Activated naive CD4-positive, alpha-beta T cell treated with anti-CD3 and anti-CD28 coated beads, Interleukin-2, amount 50 U/mL, for 24 hours (primary cell): Measurements from ENCODE around the gene OXTR.

Experiments used
- H3K27ac Mint-ChIP-seq: one replicate; pipeline ENCODE4 v1.8.0; 2021; ENCODE audit warnings: mild to moderate bottlenecking, mixed read lengths
- H3K27me3 Mint-ChIP-seq: one replicate; pipeline ENCODE4 v1.8.0; 2021; ENCODE audit warnings: mixed read lengths
- H3K36me3 Mint-ChIP-seq: one replicate; pipeline ENCODE4 v1.8.0; 2021; ENCODE audit warnings: mixed read lengths
- H3K4me1 Mint-ChIP-seq: one replicate; pipeline ENCODE4 v1.8.0; 2021; ENCODE audit warnings: mixed read lengths
- H3K4me3 Mint-ChIP-seq: one replicate; pipeline ENCODE4 v1.8.0; 2021; ENCODE audit warnings: mild to moderate bottlenecking, mixed read lengths
- H3K9me3 Mint-ChIP-seq: one replicate; pipeline ENCODE4 v1.8.0; 2021; ENCODE audit warnings: mixed read lengths

Gene OXTR

DNA sequence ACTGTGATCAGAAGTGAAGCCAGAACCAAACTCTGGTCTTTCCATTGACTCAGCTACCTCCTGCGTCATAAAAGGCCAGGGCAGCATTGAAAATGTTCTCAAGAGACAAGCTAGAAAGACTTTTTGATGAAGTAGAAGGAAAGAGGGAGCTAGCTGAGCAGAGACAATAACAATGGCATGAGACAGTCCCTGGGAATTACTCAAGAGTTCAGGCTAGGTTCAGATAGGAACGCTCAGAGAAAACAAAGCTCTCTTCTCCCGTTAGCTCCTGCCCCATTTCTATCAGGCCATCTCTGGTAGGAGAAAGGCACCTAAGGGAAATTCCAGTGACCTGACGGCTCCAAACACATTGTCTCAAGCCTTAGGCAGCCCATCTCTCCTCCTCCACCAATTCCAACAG lies 7.0 kb upstream of the OXTR start:
- no peaks in the 10 kb centered on the region for H3K9me3 Mint-ChIP-seq
- no peak overlapping the region for H3K4me3 Mint-ChIP-seq
- H3K4me1 Mint-ChIP-seq = no peaks in the 10 kb centered on the region
- H3K27me3 Mint-ChIP-seq = peaks cover 8% of the 10 kb centered on the region
- no peak overlapping the region for H3K27ac Mint-ChIP-seq
- H3K36me3 Mint-ChIP-seq = no peaks in the 10 kb centered on the region

DNA sequence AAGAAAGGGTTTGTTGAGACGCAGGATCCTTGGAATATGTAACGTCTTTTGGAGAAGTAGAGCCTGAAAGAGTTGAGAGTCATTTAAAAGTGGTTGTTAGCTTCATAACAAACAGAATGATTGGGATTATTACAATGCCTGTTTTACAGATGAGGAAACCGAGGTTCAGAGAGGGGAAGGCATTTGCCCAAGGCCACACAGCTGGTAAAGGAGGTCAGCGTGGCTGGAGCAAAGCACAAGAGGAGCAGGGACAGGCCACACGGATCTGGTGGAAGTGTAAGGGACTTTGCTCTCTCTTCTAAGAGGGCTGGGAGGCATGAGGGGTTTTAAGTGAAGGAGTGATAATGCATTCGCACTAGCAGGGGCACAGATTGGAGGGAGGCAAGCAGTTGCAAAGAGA lies 6.2 kb upstream of the OXTR start:
- no peak overlapping the region for H3K4me3 Mint-ChIP-seq
- H3K36me3 Mint-ChIP-seq = no peaks in the 10 kb centered on the region
- H3K9me3 Mint-ChIP-seq = no peaks in the 10 kb centered on the region
- H3K27ac Mint-ChIP-seq = no peak overlapping the region
- peaks cover 13% of the 10 kb centered on the region for H3K27me3 Mint-ChIP-seq
- H3K4me1 Mint-ChIP-seq = no peaks in the 10 kb centered on the region

DNA sequence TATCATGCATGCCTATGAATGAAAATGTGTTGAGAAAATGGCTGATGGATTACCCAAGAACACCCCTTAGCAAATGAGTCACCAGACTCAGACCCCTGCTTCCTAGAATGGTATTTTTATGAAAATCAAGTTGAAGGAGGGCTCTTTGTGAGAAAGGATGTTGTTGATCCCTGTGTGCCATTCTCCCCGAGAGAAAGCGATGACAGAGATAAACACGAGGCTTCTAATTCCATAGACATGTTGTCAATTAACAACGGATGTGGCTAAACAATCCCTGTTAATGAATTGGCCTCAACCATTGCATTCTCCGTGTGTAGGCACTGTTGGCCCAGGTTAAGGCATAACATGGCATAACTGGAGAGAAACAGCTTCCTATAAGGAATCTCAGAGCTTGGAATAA lies 5.8 kb upstream of the OXTR start:
- Mint-ChIP-seq H3K36me3 (no peaks in the 10 kb centered on the region), H3K27me3 (peaks cover 14% of the 10 kb centered on the region), H3K4me1 (no peaks in the 10 kb centered on the region), H3K27ac (no peak overlapping the region), H3K9me3 (no peaks in the 10 kb centered on the region), H3K4me3 (no peak overlapping the region)

DNA sequence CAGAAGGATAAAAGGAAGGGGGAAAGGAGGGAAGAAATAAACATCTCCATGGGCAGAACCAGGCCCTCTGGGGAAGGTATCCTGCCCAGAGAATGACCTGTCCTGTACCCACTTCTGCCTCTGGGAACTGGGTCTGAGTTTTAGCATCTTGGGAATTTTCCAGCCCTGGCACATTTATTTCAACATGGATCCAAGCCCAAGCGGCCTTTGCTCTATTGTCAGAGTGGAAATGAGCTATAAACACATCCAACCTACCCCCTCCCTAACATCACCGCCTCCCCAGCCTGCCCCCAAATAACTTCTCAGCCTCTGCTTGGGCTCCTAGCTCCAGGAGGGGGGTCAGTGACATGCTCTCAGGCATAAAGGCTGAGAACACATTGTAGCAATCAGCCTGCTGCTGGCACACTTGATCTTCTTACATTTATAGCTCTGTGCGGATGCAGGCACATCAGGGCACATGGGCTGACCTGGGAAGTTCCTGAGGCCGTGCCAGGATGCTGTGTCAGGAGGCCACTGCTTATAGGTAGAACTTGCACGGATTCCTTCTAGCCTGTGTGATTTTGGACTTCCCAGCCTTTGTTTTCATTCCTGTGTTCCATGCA lies 4.6 kb upstream of the OXTR start:
- H3K4me1 Mint-ChIP-seq = peaks cover 8% of the 10 kb centered on the region
- H3K27ac Mint-ChIP-seq = no peak overlapping the region
- no peaks in the 10 kb centered on the region for H3K9me3 Mint-ChIP-seq
- H3K4me3 Mint-ChIP-seq = no peak overlapping the region
- H3K36me3 Mint-ChIP-seq = no peaks in the 10 kb centered on the region
- H3K27me3 Mint-ChIP-seq = peaks cover 24% of the 10 kb centered on the region

DNA sequence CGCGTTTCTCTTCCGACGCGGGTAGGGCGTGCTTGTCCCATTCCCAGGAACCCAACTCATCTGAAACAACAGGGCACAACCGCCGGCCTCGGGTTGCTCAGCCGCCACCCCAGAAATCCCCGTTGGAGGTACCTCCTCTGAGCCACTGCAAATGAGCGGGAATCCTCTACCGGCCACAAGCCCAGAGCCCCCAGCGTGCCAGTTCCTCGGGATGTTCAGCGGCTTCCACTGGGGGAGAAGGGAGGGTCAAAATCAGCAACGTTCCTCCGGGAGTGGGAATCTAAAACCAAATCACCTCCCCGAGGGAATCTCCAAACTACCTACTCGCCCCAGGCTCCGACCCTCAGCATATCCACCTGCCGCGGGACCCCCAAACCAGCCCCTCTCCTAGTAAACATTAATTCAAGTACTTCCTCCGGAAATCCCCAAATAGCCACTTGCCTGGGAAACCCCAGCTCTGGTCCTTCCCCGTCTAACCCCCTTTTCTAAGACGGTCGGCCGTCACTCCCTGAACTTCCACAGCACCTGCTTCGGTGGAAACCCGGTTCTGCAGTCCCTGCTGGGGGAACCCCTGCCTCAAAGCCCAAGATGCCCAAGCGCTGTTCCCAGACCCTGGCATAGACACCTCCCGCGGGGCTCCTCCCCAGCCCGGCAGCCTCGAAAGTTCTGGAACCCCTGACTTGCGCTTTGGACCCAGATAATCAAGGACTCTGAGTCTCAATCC lies 887 bp downstream of the OXTR start:
- Mint-ChIP-seq H3K27me3 (peaks cover 25% of the 10 kb centered on the region), H3K27ac (no peak overlapping the region), H3K4me1 (peaks cover 13% of the 10 kb centered on the region), H3K4me3 (peak overlapping the region; percentile 27), H3K9me3 (no peaks in the 10 kb centered on the region), H3K36me3 (no peaks in the 10 kb centered on the region)

DNA sequence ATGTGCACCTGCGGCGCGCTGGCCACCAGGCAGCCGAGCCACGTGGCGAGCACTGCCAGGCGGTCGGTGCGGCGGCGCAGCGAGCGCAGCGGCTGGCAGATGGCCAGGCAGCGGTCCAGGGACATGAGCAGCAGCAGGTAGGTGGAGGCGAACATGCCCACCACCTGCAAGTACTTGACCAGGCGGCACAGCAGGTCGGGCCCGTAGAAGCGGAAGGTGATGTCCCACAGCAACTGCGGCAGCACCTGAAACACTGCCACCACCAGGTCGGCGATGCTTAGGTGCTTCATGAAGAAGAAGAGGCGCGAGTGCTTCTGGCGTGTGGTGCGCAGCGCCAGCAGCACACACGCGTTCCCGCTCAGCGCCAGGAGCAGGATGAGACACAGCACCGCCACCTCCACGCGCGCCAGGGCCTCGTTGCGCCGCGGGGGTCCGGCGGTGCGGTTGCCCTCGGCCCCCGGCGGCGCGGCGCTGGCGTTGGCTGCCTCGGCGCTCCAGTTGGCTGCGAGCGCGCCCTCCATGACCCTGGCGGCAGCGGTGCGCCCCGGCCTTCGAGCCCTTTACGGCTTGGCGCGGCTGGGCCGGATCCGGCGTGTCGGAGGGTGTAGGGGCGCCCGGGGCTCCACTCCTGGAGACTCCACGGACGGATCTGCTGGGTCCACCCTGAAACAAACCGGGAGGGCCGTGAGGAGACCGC lies 1.6 kb downstream of the OXTR start:
- Mint-ChIP-seq H3K36me3 (no peaks in the 10 kb centered on the region), H3K27ac (no peak overlapping the region), H3K4me3 (no peak overlapping the region), H3K27me3 (peaks cover 25% of the 10 kb centered on the region), H3K9me3 (no peaks in the 10 kb centered on the region), H3K4me1 (peaks cover 13% of the 10 kb centered on the region)

DNA sequence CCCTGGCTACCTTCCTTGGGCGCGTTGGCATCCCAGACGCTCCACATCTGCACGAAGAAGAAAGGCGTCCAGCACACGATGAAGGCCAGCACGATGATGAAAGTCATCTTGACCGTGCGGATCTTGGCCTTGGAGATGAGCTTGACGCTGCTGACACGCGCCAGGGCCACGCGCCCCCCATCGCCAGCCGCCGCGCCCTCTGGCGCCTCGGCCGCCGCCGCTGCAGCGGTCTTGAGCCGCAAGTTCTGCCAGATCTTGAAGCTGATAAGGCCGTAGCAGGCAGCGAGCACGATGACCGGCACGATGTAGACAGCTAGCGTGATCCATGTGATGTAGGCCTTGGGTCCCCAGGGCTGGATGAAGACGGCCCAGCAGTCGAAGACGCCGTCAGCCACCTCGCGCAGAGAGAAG lies 2.2 kb downstream of the OXTR start:
- peaks cover 25% of the 10 kb centered on the region for H3K27me3 Mint-ChIP-seq
- H3K27ac Mint-ChIP-seq = no peak overlapping the region
- no peak overlapping the region for H3K4me3 Mint-ChIP-seq
- peaks cover 13% of the 10 kb centered on the region for H3K4me1 Mint-ChIP-seq
- no peaks in the 10 kb centered on the region for H3K36me3 Mint-ChIP-seq
- H3K9me3 Mint-ChIP-seq = no peaks in the 10 kb centered on the region

DNA sequence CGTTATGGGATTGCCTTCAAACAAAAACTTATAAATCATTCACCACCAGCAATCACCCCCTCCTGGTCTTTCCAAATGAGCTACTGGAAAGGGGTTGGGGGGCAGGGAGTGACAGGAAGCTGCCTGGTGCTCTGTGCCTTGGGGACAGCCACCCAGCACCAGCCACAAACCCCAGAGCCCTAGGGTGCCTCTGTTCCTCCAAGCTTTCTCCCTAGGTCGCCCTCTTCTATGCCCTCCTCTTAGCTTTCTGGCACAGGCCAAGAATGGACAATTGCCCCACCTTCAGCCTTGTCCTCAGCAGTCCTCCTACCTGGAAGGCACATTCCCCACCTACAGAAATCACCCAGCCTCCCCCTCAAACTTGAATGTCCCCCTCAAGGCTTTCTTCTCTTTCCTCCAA lies 3.3 kb downstream of the OXTR start:
- Mint-ChIP-seq H3K36me3 (no peaks in the 10 kb centered on the region), H3K27me3 (peaks cover 22% of the 10 kb centered on the region), H3K4me1 (peaks cover 13% of the 10 kb centered on the region), H3K27ac (no peak overlapping the region), H3K9me3 (no peaks in the 10 kb centered on the region), H3K4me3 (no peak overlapping the region)

DNA sequence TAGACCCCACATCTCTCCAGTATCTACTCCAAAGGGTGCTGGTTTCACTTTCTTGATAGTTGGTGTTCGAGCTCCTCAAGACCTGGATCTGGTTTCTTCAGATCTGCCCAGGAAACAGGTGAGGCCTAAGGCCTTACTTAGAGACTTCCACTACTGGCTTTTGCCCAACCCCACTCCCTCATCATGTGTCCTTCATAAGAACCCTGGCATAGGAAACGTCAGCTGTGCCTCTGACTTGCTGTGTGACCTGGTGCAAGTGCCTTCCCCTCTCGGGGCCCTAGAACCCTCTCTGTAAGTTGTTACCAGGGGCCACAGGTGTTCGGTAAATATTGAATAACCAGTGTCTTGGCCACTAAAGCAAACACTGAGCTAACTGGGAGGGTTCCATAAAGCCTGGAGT lies 3.9 kb downstream of the OXTR start:
- Mint-ChIP-seq H3K27me3 (peaks cover 19% of the 10 kb centered on the region), H3K4me3 (no peak overlapping the region), H3K27ac (no peak overlapping the region), H3K4me1 (peaks cover 13% of the 10 kb centered on the region), H3K36me3 (no peaks in the 10 kb centered on the region), H3K9me3 (no peaks in the 10 kb centered on the region)

DNA sequence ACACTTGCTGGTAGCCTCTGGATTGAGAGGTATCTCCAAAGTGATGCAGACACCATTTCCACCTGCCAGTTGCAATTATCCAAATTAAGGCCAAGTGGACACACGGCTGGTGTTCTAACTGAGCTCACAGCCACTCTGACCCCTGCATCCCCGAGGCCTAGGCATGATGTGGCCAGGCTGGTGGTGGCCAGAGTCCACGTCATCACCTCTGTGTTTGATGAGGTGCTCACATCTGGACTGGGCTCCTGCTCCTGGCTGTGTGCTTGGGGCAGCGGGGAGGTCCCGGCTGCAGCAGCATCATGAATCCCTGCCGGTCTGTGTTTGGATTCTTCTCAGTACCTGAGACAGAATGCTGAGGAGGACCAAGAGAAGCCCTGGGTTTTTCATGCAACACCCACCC lies 4.9 kb downstream of the OXTR start:
- Mint-ChIP-seq H3K4me3 (no peak overlapping the region), H3K27ac (no peak overlapping the region), H3K36me3 (no peaks in the 10 kb centered on the region), H3K9me3 (no peaks in the 10 kb centered on the region), H3K4me1 (peaks cover 10% of the 10 kb centered on the region), H3K27me3 (peaks cover 12% of the 10 kb centered on the region)

DNA sequence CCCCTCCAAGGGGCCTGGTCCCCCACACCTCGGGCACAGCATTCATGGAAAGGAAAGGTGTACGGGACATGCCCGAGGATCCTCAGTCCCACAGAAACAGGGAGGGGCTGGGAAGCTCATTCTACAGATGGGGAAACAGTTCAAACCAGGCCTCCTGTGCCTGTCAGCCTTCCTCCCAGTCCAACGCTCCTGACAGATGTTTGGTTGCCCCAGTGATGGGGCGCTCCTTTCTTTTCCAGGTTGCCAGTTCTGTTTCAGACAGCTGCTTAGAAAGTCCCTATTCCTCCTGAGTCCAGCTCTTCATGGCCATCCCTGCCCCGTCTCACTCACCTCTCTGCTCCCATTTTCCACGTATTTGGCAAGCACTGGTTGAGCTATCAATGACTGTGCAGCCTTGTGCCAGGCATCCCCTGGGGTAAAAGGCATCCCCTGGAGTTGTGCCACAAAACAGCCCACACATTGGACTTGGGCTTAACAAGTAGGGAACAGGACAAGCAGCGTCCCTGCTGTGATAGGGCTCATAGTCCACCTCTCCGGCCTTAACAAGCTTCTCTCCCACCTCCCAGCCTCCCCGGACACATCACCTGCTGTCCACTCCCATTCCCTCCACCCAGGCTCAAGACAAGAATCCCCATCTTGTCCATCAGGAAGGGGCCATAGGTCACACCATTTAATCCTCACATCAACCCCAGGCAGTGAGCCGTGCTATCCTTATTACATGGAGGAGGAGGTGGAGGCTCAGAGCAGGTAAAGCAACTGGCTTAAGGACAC lies 6.6 kb downstream of the OXTR start:
- H3K27ac Mint-ChIP-seq = no peak overlapping the region
- H3K27me3 Mint-ChIP-seq = peaks cover 3% of the 10 kb centered on the region
- H3K36me3 Mint-ChIP-seq = no peaks in the 10 kb centered on the region
- H3K4me3 Mint-ChIP-seq = no peak overlapping the region
- H3K4me1 Mint-ChIP-seq = no peaks in the 10 kb centered on the region
- H3K9me3 Mint-ChIP-seq = no peaks in the 10 kb centered on the region

DNA sequence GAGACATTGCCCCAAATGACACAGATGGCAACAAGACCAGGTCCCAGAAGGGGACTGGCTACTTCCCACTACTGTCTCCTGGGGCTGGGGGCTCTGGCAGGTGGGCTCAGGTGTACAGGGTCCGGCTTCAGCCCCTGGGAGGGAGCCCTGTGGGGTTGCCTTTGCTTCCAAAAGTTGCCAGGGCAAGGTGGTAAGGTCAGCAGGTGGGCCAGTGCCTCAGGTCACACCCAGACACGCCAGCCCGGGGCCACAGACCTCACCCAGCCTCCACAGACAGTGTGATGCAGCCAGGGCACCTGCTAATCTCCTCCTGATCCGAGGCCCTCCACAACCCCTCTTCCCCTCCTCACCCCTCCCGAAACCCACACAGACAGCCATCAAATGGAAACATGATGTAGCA lies 7.5 kb downstream of the OXTR start:
- no peaks in the 10 kb centered on the region for H3K4me1 Mint-ChIP-seq
- H3K9me3 Mint-ChIP-seq = no peaks in the 10 kb centered on the region
- H3K27ac Mint-ChIP-seq = no peak overlapping the region
- H3K27me3 Mint-ChIP-seq = peaks cover 3% of the 10 kb centered on the region
- no peaks in the 10 kb centered on the region for H3K36me3 Mint-ChIP-seq
- no peak overlapping the region for H3K4me3 Mint-ChIP-seq

DNA sequence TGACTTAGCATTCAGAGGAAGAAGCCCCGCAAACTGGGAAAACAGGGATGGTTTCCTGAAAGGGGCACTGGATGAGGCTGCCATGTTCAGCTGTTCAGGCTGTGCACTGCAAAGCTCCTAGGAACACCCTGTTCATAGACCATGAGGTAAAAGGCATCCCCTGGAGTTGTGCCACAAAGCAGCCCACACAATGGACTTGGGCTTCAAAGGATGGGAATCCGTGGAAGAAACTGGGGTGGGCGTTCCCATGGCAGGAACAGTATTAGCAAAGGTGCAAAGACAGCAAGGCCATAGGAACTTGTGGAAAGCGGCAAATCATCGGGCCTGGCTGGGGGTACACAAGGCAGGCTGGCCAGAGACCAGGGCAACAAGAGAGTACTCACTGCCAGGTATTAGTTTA lies 8.9 kb downstream of the OXTR start:
- Mint-ChIP-seq H3K27me3 (peaks cover 2% of the 10 kb centered on the region), H3K9me3 (no peaks in the 10 kb centered on the region), H3K4me3 (no peak overlapping the region), H3K4me1 (no peaks in the 10 kb centered on the region), H3K27ac (no peak overlapping the region), H3K36me3 (no peaks in the 10 kb centered on the region)

DNA sequence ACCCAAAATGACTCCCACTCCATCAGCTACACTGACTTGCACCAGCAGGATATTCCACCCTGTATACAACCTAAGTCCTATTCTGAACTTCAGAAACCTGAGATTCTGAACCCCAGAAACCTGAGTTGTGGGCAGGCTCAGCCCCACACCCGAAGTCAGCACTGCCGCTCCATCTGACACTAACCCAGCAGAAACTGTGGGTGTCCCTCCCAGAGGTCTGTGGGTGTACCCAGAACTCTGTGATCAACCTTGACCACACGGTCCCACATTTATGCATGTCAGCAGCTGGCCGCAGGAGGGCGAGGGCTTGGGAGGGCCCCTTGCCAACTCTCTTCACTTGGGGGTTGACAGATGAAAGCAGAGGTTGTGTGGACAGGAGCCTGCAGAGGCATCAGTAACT lies 9.3 kb downstream of the OXTR start:
- Mint-ChIP-seq H3K9me3 (no peaks in the 10 kb centered on the region), H3K27me3 (peaks cover 1% of the 10 kb centered on the region), H3K27ac (no peak overlapping the region), H3K4me3 (no peak overlapping the region), H3K4me1 (no peaks in the 10 kb centered on the region), H3K36me3 (no peaks in the 10 kb centered on the region)

DNA sequence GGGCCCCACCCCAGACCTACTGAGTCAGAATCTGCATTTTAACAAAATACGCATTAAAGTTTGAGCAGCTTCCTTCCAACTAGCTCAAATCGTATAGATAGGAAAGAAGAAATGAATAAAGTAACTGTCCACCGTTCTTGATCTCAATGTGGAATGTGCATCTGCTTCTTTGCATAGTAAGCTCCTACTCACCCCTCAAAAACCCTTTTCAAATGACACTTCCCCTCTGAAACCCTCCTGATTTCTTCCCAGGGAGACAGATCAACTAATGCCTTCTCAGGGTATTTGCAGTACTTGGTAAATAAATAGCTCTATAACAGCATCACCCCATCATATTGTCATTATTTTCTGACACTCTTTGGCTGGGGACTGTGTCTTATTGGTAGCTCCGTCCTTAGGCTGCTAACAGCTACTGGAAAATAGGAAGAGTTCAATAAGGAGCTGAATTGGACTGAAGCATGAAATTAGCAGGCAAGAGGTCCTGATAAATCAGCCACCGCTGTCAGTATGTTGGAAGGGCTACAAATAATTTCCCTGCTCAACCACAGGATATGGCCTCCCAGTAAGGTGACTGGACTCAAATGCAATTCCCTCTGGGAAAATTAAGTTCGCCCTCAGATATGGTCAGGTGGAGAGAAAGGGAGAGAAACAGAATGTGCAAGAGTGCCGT lies 10.2 kb downstream of the OXTR start:
- no peaks in the 10 kb centered on the region for H3K36me3 Mint-ChIP-seq
- H3K9me3 Mint-ChIP-seq = no peaks in the 10 kb centered on the region
- H3K27ac Mint-ChIP-seq = no peak overlapping the region
- no peaks in the 10 kb centered on the region for H3K27me3 Mint-ChIP-seq
- no peaks in the 10 kb centered on the region for H3K4me1 Mint-ChIP-seq
- no peak overlapping the region for H3K4me3 Mint-ChIP-seq
